Stimulated activated CD4-positive, alpha-beta T cell treated with anti-CD3 and anti-CD28 coated beads, TNF-alpha, amount 100 ng/mL, for 48 hours (primary cell): ENCODE measurements around the gene FEM1A.
A peak's percentile ranks its signal among the peaks of the same experiment; 100 is the strongest.
"Not testable (repeated sequence)": the region's sequence is repeated elsewhere in the genome, so short reads cannot be mapped to it uniquely, and the experiment has no call there.

Experiments
- DNase-seq, 3 donors: peaks; one replicate each; pipeline ENCODE4 v3.0.0-alpha.2; 2020; ENCODE audit warnings: low read depth in 3 of 3

The FEM1A gene

GRCh38 chr19:4791183-4792018 is at the start of gene FEM1A:
TSS of gene FEM1A (plus strand) at chr19:4791734. CDS start at chr19:4791855, 121 bp downstream.
- DNase-seq = peak; percentile 95 to 99 (median 96)

GRCh38 chr19:4742723-4743646 is 48.5 kb upstream of the FEM1A start:
- no peak for DNase-seq

- DNase-seq = no peak
Measured at GRCh38 chr19:4744451-4745174, 46.9 kb upstream of the FEM1A start.

- DNase-seq = not testable (repeated sequence)
Measured at GRCh38 chr19:4745175-4745574, 46.4 kb upstream of the FEM1A start.

GRCh38 chr19:4745986-4746385 is 45.5 kb upstream of the FEM1A start:
- DNase-seq = no peak

GRCh38 chr19:4748185-4748584 is 43.3 kb upstream of the FEM1A start:
- no peak for DNase-seq

- no peak for DNase-seq
Measured at GRCh38 chr19:4748589-4748988, 42.9 kb upstream of the FEM1A start.

- DNase-seq = no peak
Measured at GRCh38 chr19:4749870-4750590, 41.5 kb upstream of the FEM1A start.

GRCh38 chr19:4754248-4754647 is 37.3 kb upstream of the FEM1A start:
- no peak for DNase-seq

- no peak for DNase-seq
Measured at GRCh38 chr19:4755459-4755858, 36.1 kb upstream of the FEM1A start.

GRCh38 chr19:4758082-4758481 is 33.5 kb upstream of the FEM1A start:
- no peak for DNase-seq

GRCh38 chr19:4758659-4759058 is 32.9 kb upstream of the FEM1A start:
- no peak for DNase-seq

GRCh38 chr19:4759388-4760284 is 31.9 kb upstream of the FEM1A start:
- DNase-seq = peak; percentile 43 to 64 (median 61)

- DNase-seq = no peak
Measured at GRCh38 chr19:4760285-4760650, 31.3 kb upstream of the FEM1A start.

- DNase-seq = no peak
Measured at GRCh38 chr19:4763021-4763420, 28.5 kb upstream of the FEM1A start.

GRCh38 chr19:4764393-4764660 is 27.2 kb upstream of the FEM1A start:
- DNase-seq = no peak

GRCh38 chr19:4768934-4769777 is 22.4 kb upstream of the FEM1A start:
- peak; percentile 64 to 76 (median 68) for DNase-seq

- DNase-seq = no peak
Measured at GRCh38 chr19:4772566-4772965, 19.0 kb upstream of the FEM1A start.

GRCh38 chr19:4773047-4773640 is 18.4 kb upstream of the FEM1A start:
- no peak for DNase-seq
